Mammary epithelial cell (primary cell): ENCODE measurements around the gene SH3PXD2B.

ENCODE experiments used
- EZH2 ChIP-seq: IDR thresholded peaks from 2 replicates; pipeline ENCODE4 v1.6.1; 2012; ENCODE audit warnings: low read length, inconsistent platforms, borderline replicate concordance
- TF ChIP-seq, protein P1 (sequence below), 2 donors: IDR thresholded peaks in 1 of 2; conservative IDR thresholded peaks in 1 of 2; 2 replicates each; pipeline ENCODE4 v1.5.1; 2011 to 2012; ENCODE audit warnings: inconsistent platforms in 2 of 2, low read length in 2 of 2, mild to moderate bottlenecking in 2 of 2, control low read depth in 1 of 2, low read depth in 1 of 2; ENCODE audit not compliant: insufficient read depth in 1 of 2; ENCODE audit errors: extremely low read depth in 1 of 2

DNA sequence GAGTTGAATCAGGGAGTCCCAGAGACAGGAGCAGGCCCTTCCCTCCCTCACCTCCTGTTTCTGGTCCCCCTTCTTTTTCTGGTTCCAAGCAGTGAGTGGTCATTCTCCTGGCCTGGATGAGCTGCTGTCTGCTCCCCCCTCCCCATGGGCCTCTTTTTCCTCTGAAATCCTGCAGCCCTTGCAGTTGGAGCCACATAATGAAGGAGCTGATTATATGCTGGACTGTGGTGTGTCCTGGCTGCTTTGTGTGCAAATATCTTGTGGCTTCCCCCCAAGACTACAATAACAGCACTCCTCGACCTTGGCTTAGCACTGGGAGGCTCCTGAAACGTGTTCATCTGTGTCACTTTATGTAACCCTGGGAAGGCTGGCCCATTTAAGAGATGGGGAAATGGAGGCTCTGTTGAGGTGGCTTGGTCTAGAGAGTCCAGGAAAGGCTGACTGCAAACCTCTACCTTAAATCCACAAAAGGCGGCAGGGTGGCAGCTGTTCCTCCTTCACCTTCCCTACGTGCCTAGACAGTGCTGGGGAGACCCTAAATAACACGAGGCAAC, 69.2 kb downstream of the SH3PXD2B start:
- TF ChIP-seq, protein P1, sequence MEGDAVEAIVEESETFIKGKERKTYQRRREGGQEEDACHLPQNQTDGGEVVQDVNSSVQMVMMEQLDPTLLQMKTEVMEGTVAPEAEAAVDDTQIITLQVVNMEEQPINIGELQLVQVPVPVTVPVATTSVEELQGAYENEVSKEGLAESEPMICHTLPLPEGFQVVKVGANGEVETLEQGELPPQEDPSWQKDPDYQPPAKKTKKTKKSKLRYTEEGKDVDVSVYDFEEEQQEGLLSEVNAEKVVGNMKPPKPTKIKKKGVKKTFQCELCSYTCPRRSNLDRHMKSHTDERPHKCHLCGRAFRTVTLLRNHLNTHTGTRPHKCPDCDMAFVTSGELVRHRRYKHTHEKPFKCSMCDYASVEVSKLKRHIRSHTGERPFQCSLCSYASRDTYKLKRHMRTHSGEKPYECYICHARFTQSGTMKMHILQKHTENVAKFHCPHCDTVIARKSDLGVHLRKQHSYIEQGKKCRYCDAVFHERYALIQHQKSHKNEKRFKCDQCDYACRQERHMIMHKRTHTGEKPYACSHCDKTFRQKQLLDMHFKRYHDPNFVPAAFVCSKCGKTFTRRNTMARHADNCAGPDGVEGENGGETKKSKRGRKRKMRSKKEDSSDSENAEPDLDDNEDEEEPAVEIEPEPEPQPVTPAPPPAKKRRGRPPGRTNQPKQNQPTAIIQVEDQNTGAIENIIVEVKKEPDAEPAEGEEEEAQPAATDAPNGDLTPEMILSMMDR (conservative IDR thresholded peaks at IDR 0.05 in 1 of 2, IDR thresholded peaks at IDR 0.05 in 1 of 2; ENCODE audit: extremely low read depth in 1 of 2, insufficient read depth in 1 of 2, low read depth in 1 of 2, low read length in 2 of 2) = no peak
- TF ChIP-seq EZH2 = no peak
